Measurements from ENCODE around the gene KCNMA1.

Gene KCNMA1

GRCh38 chr10:77478247-77478961, 159.2 kb downstream of the KCNMA1 start:
- no peak for DNase-seq

GRCh38 chr10:77475522-77475921, 162.1 kb downstream of the KCNMA1 start:
- DNase-seq = no peak

- no peak for DNase-seq
These were observed 162.7 kb downstream of the KCNMA1 start for GRCh38 chr10:77474939-77475338.

GRCh38 chr10:77474386-77474785, 163.2 kb downstream of the KCNMA1 start:
- no peak for DNase-seq

GRCh38 chr10:77472146-77472545, 165.5 kb downstream of the KCNMA1 start:
- DNase-seq = no peak

DNA sequence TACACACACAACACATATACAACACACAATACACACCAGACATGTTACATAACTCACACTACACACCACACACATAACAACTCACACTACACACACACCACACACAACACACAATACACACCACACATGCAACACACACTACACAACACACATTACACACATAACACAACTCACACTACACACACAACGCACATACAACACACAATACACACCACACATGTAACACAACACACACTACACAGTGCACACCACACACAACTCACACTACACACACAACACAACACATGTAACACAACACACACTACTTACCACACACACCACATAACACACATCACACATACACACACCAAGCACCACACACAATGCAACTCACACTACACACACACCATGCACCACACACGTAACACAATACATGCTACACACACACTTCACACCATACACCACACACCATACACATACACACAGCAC, 166.5 kb downstream of the KCNMA1 start:
- DNase-seq = no peak

DNA sequence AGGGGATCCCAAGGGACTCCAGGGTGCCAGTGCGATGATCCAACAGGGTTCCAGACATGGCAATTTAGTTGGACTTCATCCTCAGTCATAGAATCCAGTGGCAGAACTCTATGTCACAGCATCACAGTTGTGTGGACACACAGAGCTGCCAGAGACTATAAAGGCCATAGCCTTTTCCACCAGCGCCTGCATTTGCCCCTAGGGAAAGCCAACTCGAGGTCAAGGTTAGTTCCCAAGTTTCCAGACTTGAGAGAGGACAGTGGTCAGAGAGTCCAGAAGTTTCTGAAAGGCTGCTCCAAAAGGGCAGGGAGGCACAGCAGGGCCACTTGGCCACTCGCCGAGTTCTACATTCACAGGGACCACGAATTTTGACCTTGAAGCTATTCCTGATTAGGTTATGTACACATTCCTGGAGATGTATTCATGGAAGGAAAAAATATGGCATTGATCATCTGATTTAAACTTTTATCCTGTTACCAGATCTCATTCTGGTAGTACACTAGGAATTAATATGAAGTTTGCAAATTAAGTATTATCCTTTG, 170.1 kb downstream of the KCNMA1 start:
- no peak for DNase-seq

DNA sequence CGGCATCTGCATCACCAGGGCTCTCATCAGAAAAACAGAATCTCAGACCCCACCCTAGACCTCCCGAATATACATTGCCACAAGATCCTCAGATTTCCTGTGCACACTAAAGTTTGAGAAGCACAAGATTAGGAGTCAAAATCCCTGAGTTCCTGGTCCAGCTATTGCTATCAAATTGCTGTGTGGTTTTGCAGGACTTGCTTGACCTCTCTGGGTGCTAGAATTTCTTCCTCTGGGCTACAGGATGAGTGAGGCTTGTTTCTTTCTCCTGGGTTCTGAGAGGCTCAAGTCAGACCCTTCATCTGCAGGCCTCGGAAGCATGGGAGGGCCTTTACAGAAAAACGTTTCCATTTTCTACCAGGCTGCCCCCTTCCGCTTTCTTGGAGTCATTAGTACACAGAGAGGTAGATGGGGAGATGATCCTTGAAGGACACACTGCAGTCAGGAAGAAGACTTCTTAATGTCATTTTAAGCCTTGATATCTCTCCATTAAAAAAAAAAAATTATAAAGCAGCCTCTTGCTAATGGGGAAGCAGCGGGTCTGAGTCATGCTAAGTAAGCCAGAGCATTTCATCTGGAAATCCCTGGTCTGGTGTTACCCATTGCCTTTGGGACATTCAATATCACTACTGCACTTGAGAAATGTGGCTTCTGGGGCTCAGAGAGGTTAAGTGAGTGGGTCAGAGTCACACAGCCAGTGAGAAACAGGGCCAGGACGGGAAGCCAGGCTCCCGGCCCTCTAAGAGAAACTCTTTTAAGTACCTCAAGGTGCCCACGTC, 173.5 kb downstream of the KCNMA1 start:
- DNase-seq = no peak

- DNase-seq = no peak
These were observed 174.1 kb downstream of the KCNMA1 start for GRCh38 chr10:77463499-77463898.

- DNase-seq = no peak
These were observed 175.8 kb downstream of the KCNMA1 start for GRCh38 chr10:77461636-77462296.

GRCh38 chr10:77459905-77460304, 177.7 kb downstream of the KCNMA1 start:
- DNase-seq = no peak

GRCh38 chr10:77458986-77459590, 178.5 kb downstream of the KCNMA1 start:
- no peak for DNase-seq

DNA sequence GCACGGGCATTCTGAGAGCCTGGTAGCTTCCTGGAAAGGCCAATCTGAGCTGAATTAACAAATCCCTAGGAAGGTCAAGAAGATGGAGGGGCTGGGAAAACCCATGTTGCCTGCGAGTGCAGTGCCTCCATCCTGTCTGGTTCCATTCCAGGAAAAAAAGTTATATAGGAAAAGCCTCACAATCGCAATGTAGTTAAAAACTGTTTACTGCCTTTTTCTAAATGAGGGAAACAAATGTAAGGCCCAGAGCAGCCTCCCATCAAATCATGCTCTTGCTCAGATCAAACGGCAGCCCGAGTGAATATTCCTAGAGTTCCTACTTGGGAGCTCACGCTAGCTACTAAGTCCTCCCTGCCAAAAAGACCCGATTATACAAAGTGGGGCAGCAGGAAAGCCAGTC, 179.9 kb downstream of the KCNMA1 start:
- DNase-seq = no peak

DNA sequence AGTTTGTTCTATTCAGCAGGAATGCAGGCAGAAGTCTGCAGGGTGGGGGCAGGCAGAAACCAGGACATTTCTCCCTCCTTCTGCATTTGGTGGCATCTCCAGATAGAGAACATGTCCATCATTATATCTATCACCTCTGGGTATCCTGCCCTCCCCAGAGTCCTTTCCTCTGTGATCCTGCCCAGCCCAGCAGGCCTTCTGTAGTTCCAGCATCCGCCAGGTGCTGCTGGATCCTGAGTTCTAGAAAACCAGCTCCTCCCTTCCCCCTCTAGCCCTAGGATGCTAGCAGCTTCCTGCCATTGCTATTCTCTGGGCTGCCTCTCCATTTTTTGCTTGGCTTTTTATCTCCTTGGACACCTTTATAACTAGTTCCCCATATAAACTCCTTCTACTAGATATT, 180.3 kb downstream of the KCNMA1 start:
- DNase-seq = no peak

- no peak for DNase-seq
These were observed 181.2 kb downstream of the KCNMA1 start for GRCh38 chr10:77456414-77456813.

GRCh38 chr10:77455561-77455960, 182.0 kb downstream of the KCNMA1 start:
- DNase-seq = no peak

DNA sequence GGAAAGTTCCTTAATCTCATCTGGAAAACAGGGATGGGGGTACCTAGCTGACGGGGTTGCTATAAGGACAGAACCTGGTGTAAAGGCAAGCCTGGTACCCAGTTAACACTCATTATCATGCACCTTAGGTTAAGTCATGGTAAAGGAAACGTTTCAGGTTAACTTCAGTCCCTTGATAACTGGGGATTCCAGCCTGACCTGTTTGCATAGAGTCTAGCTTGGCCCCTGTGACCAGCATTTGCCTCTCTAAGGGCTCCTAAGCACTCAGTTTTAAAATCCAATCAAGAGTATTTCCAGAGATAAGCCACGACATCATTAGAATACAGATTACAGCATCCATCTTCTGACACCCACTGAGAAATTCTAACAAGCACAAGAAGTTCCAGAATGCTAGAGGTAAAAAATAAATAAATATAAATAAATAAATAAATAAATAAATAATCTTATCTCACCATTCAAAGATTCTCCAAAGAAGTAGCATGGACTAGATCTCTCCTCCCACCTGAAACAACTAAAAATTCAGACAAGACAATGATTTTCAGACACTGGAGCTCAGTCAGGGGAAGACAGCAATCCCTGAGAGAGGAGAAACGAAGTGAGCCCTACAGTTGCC, 184.6 kb downstream of the KCNMA1 start:
- no peak for DNase-seq

DNA sequence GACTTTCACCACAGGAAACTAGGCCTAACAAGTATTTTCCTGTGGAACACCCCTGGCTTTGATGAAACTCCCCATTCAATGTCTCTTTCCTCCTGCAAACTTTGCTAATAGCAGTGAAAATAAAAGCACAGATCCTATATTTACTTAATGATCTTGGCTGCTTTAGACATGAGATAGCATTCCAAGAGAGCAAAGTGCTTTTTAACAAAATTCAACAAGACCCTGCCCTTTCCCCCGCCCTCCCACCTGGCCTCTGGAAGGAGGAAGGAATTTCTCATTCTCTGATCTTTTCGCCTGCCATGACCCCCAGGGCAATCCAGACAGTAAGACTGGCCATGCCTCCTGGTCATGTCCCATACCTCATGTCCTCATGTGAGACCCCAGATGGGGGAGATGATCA, 185.7 kb downstream of the KCNMA1 start:
- no peak for DNase-seq

- no peak for DNase-seq
These were observed 189.4 kb downstream of the KCNMA1 start for GRCh38 chr10:77448226-77448625.

- no peak for DNase-seq
These were observed 190.9 kb downstream of the KCNMA1 start for GRCh38 chr10:77446700-77447099.

GRCh38 chr10:77445547-77445946, 192.1 kb downstream of the KCNMA1 start:
- no peak for DNase-seq

DNA sequence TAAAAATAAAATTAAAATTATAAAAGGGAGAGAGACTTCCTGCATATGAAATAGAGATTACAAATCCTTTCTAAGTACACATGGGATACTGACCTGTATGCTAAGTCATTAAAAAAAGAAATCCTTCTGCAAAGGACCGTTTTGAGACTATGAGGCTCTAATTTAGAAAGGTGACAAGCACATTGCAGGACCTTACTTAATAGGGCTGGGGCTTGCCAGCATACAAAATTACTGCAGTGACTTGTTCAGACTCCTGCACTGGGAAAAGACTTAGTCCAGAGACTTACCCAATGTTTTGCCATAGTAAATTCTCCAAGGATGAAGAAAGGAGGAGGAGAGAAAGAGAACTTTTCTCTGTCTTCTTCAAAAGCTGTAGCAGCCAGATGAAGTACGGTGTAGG, 193.6 kb downstream of the KCNMA1 start:
- no peak for DNase-seq
